ENCODE data around the gene SLC9A9.

SLC9A9 gene

DNA sequence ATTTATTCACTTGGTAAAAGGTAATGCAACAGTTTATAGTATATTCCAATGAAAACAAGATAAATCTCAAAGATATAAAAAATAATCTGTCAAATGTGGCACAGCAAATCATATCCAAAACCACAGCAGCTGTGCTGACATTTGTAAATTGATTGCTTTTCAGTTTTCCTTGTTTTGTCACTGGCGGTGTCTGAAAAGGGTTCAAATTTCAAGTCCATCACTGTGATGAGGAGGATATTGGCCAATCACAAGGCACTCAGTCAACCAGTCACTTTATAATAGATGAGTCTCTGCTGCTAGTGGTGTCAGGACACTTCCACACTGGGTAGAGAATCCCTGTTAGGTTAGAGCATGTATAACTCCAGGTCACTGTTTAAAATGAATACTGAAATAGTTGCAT is 154.8 kb downstream of the SLC9A9 start:
- DNase-seq (ENCODE audit: low spot score), result no peak

DNA sequence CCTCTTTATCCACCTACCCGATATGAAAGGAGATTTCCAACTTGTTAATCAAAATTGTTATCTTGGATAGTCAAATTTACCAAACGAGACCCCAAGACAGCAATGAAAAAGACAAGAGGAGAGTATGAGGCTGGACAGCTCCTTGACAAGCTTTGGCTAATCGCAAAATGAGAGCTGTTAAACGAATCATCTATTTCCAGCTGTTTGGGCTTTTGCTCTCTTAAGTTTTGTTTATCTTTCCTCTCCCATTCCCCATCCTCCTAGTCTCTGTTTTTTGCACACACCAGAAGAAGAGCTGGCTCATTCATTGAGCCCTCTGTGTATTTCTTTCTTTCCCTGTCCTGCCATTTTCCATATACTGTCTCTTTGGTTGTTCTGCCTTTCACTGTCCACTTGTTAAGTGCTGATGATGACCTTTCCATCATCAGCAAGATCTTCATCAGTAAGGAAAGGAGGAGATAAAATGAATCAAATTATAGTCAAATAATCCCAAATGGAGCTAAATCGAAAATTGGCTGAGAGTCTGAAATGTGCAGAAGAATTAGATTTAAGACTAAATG is 161.6 kb downstream of the SLC9A9 start:
- DNase-seq (ENCODE audit: low spot score), result no peak

DNA sequence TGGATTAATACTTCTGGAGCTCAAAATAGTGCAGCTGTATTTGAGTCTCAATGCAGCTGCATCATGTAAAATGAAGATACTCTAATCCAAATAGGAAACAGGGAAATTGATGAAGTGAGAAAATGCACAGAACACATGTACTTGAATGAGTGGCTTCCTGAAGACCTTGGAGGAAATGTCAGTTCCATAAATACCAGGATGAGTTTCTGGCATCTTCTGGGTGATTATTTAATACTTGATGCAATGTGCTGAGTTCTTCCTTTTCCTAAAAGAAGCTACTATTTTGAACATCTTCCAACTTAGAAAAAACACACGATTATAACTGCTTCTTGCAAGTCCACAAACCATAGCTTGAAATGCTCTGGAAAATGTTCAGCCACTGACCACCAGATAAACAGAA is 162.8 kb downstream of the SLC9A9 start:
- no peak for DNase-seq (ENCODE audit: low spot score)

DNA sequence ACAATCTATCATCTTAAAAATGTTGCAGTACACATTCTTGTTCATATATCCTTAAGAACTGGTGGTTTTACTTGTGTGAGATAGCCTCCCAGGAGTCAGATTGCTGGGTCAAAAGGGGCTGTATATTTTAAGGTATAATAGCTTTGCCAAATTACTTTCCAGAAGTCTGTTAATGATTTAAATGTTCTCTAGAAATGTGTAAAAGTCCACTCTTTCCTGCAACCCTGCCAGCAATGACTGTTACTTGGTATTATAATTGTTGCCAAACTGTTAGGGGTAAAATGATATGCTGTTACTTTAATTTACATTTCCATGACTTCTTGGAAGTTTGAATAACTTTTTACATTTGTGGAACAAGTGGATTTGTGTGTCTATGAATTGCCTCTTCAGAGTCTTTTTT is 170.8 kb downstream of the SLC9A9 start:
- no peak for DNase-seq (ENCODE audit: low spot score)

DNA sequence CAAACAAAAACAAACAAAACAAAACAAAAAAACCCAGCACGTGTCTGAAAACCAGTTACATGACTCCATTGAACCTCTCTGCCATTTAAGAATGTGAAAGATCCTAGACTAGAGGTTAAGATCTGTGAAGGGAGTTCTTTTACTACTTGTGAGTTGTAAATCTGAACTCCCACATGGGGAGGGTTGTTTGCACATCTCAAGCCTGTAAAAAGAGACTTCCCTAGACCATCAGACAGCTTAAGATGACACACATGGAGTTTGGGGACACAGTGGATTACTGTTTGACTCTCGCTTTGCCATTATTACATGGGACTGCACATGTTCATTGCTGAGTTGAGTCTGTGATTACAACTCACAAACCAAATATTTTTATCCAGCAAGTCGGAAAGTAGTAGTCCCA is 171.5 kb downstream of the SLC9A9 start:
- no peak for DNase-seq (ENCODE audit: low spot score)

DNA sequence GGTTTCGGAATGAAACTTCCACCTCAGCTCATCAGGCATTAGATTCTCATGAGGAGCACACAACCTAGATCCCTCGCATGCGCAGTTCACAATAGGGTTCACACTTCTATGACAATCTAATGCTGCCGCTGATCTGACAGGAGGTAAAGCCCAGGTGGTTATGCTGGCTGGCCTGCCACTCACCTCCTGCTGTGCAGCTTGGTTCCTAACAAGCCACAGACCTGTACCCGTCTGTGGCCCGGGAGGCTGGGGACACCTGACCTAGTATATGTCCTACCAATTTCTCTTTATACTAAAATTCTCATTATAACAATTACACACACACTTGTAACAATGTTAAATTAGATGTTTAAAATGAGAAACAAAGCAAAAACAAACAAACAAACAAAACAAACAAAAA is 172.2 kb downstream of the SLC9A9 start:
- no peak for DNase-seq (ENCODE audit: low spot score)

DNA sequence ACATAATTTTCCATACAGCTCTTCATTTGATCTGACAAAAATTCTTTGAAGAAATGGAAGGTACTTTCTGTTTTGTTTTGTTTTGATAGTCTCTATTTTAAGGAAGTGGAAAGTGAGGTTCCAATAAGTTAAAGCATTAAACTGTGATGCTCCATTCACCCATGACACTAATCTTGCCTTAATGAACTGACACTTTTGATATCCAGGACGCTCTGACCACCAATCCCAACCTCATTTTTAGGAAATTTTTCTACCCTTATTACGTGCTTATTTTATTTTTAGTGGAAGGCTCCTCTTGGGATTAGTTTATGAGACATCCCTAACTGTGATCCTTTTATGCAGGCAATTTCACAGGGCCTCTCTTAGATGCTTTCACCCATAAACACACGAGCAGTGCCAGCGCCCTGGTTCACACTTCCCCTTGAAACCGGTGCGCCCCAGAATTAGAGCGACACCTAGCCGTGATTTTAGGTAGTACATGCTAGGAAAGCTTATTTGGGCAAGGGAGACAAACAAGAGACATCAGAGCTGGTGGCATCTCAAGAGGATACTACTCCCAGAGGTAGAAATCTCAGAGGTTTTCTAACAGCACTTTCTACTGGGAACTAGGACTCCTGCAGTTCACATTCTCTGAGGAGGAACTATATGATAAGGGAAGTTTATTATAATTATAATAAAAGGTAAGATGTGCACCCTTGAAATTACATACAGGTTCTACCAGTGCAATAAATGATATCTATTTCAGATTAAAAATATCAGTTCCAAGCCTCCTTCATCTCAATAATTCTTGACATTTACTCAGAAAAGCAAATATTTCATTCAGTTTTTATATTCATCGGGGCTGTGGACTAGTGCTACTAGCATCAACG is 173.9 kb downstream of the SLC9A9 start:
- DNase-seq (ENCODE audit: low spot score), result peak; percentile 77

DNA sequence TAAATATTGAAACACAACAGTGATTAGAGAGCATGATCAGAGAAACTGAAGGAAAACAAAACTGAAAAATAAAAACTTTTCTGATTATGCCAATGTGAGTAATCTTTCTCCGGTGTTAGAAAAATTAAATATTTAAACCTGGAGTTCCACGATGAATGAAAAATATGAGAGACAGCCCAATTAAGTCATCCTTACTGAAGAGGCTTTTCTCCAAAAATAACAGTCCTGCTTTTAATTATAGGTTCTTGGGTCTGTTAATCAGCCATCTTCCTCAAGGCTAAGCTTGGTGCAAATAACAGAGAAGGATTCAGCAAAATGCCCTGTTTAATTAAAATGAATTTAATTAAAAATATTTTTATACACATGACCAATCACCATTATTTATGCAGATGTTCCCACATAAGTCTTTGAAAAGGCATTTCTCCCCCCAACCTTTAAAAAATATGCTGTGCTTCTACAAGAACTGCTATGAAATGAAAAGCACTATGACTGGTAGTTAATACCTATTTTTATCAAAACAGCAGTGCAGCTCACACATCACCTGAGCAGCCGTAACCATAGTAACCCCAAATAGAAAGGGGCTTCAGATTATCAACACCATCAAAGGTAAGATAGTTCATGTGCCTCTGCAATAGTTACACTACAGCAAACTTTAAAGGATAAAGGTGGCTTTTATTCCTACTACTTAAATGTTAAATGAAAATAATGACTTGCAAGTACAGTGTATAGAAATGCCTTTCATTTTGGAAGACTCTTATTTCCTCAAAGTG is 175.7 kb downstream of the SLC9A9 start:
- DNase-seq (ENCODE audit: low spot score), result no peak

DNA sequence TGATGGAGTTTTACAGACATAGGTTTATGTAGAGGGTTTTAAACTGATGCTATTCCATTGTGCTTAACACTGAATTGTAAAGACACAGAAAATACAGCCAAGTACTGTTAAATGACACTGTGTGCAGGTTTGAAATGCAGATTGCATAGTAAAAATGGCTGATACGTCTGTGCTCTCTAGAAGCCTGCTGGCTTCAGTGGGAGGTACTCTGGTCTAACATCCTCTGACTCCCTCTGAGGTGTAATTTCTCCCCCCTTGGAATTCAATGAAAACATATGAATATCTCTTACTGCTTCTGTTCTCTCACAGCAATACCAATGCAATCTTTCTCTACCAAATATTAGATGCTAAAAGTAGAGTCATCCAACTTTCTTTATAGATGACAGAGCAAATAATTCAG is 176.6 kb downstream of the SLC9A9 start:
- DNase-seq (ENCODE audit: low spot score), result no peak

DNA sequence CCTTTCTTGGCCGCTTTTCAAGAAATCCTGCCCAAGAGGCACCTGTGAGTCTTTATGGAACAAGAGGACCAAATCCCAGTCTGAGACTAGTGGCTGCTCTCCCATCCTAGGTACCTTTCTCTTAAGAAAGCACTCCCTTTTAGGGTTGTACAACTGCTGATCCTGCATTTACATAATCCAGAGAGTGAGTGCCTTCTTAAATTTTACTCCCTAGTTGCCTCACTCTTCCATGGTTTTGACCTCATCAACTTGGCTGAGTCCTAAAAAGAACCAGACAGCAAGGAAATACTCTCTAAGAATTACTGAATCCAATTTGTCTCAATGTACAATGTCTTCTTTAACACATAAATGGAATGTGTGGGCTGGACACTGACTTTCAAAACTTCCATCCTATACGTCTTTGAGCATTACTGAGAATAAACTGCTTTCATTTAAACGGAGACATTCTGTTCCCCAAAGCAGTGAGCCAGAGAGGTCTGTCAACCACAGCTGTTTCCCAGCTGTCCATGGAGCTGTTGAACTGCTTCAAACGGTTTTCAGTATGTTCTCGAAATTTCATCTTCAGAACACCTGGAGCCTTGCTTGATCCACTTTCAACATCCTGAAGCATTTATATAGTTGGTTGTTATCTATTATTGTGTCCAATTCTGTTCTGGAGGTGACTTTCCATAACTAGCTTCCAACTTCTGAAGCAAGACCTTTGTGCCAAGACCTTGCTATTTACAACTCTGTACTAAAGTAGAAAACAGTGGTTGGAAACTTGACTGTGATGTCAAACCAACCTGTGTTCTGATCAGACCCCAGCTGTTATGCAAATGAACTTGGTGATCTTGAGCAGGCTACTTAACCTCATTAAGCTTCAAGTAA is 179.1 kb downstream of the SLC9A9 start:
- no peak for DNase-seq (ENCODE audit: low spot score)

DNA sequence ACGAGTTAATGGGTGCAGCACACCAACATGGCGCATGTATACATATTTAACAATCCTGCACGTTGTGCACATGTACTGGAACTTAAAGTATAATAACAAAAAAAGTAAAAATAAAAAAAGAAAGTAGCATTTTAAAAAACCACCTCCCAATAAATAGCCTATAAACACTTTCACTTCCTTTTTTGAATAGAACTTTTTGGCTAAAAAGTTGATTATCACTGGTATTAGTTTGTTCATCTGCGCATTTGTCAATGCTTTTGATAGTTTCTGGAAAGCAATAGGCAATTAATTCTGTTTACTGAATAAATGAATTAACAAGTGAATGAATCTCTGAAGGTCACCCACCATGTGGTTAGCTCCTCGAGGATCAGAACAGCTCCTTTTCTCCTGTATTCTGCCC is 179.9 kb downstream of the SLC9A9 start:
- DNase-seq (ENCODE audit: low spot score), result no peak

DNA sequence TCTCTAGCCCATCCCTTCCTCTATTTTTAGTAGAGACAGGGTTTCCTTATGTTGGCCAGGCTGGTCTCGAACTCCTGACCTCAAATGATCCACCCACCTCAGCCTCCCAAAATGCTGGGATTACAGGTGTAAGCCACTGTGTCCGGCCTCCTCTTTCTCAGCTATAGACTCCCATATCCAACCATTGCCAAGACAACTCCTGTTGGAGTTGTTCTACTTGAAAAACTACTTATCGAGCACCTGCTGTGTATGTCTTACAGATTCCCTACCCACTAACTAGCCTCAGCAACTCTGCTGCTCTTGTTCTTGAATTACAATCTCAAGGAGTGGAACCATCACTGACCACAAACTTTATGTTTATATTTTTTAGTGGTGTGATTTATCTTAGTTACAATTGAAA is 186.6 kb downstream of the SLC9A9 start:
- no peak for DNase-seq (ENCODE audit: low spot score)

DNA sequence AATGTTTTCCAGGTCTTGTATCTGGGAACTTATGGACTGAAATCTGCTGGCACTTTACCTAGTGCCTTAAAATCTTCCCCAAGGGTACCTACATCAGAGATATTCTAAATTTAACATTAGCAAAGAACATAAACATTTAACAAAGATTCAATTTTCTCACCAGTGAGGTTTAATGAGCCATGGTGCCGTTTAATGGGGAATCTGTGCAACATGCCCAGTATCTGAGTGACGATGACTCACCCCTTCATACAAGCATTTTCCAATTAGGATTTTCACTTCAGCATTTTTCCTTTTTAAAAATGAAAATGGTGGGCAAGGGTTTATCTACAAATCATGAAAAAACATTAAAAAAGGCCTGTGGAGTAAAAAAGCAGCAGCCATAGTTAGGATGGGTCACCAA is 189.4 kb downstream of the SLC9A9 start:
- DNase-seq (ENCODE audit: low spot score), result no peak

DNA sequence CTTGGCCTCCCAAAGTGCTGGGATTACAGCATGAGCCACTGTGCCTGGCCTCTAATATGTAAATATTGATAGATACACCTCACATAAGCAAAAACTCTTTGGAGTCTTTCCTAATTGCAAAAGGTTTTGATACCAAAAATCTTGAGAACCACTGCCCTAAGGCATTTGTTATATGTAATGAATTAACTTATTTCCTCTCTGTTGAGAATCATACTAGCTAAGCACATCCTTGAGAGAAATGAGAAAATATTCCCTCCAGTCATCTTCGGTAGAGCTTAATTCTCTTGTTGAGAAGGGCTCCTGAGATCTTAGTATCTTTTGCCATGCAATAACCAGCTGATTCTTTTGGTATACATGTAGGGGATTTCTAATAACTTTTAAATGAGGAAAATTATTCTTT is 190.2 kb downstream of the SLC9A9 start:
- DNase-seq (ENCODE audit: low spot score), result no peak

DNA sequence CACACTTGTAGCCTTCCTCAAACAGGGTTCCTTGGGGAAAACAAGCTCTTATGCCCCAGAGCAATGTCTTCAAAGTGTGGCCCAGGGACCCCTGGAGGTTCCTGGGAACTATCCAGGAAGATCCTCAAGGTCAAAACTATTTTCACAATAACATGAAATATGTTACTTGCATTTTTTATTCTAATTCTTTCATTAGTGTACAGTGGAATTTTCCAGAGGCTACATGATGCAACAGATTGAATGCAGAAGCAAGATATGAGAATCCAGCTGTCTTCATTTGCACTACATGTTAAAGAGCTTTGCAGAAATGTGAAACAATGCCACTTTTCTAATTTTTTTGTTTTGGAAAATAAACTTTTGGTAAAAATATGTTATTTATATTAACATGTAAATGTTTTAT is 190.9 kb downstream of the SLC9A9 start:
- DNase-seq (ENCODE audit: low spot score), result no peak

DNA sequence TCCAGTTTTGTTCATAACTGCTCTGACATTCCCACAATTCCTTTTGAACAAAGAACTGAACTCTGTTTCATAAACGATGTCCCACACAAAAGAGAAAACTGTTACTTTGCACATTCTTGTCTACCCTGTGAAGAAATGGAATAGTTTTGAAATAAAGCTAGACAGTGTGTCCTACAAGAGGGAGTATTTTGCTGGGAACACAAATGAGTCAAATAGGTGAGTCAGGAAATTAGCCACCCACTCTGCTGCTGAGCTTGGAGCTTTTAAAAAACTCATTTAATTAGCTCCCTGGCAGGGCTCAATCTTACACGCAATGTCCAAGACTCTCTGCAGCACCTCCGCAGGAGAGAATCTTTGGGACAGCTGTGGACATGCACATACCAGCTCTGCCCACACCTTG is 193.4 kb downstream of the SLC9A9 start:
- no peak for DNase-seq (ENCODE audit: low spot score)

DNA sequence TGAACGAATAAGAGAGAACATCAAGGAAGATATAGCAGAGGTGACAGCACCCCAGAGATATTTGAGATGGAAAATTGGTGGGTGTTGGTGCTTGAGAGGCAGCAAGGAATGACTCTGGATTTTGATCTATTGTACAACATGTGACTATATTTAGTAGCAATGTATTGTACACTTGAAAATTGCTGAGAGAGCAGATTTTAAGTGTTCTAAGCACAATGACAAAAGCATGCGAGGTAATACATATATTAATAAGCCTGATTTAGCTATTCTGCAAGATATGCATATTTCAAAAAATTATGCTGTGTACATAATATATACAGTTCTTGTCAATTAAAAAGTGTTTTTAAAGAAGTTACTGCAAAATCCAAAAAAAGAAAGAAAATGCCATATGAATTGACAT is 194.3 kb downstream of the SLC9A9 start:
- no peak for DNase-seq (ENCODE audit: low spot score)

DNA sequence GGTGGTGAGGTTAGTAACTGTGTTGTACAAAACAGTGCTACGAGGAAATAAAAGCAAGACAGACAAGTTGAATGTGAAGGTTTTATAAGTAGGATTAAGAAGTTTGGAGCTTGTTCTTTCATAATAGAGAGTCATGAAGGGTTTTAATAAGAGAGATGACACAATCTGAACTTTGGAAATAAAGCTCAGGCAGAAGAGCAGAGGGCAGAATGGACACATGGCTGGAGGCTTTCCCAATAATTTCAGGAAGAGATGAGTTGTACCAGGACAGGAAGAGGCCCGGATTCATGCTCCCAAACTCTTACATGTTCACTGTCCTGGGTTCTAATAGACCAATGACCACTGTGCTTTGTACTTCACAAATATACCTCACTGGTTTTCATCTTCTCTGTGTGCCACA is 194.8 kb downstream of the SLC9A9 start:
- DNase-seq (ENCODE audit: low spot score), result no peak

DNA sequence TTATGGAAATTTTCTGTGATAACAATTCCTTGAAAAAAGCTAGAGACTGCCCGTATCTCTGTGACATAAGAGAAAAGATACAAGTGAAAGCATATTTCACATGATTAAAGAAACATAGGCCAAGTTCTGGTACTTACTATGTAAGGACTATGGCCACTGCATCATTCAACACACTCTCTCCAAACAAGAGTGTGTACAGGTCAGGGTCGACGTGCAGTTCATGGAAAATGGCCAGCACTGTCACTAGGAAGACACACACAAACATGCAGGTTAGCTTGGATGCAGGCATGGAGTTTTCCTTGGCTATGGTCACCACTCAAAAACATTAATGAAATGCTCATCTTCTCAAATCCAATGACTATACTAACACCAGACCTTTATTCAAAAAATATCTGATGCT is 196.2 kb downstream of the SLC9A9 start:
- no peak for DNase-seq (ENCODE audit: low spot score)

DNA sequence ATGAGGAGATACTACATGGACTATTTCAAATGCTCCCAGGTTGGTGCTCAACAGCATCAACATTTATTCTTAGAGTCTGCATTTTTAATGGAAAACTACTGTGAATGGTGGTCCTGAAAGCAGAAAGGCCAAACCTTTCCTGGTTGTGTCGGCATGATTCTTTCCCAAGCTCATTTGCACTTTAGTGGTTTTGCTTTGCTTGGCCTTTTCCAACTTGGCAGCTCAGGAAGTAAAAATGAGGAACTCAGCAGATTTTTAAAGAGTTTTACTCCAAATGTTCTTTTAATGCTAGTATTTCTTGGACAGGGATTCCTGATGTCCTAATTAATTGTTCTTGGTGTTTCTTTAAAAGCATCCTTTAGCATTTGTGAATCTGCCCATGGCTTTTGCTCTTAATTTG is 197.4 kb downstream of the SLC9A9 start:
- no peak for DNase-seq (ENCODE audit: low spot score)

DNA sequence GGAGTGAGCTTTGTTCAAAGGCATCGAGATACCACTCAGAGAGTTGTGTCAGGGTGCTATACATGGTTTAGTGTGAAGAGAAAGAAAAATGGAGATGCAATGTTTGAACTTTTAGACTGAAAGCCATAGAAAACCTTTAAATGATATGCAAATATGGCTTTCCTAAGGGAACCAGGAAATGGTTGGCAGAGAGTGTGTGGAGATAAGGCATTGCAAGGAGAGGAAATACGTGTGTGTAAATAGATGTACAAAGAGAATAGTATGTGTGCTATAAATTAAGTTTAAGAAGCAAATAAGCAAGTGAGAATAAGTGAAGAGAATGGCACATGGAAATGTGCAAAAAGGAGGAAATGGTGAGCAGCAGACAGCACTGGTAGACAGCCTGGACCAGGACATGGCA is 198.1 kb downstream of the SLC9A9 start:
- DNase-seq (ENCODE audit: low spot score), result no peak

DNA sequence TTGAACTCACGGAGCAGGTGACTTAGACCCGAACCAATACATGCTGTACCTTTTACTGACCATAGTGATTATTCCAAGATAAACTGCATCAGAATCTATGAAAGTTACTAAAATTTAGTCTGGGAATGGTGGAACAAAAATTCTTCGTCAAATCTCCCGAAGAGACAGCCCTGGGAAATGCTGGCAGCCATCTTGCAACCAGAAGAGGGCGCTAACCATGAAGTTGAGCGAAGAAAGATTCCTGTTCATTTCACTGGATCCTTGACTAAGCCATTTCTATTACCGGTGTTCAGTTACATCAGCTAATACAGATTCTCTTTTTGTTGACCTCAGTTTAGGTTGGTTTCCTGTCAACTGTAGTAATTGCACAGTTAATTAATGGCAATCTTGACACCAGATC is 199.6 kb downstream of the SLC9A9 start:
- DNase-seq (ENCODE audit: low spot score), result no peak
